DND-41 (cell line): ENCODE measurements around the gene ID3.

Experiments
- EZH2 ChIP-seq: IDR thresholded peaks from 3 replicates; pipeline ENCODE4 v1.6.1; 2012; ENCODE audit warnings: borderline replicate concordance, low read depth, mild to moderate bottlenecking, moderate library complexity, low read length, inconsistent platforms; ENCODE audit not compliant: severe bottlenecking
- TF ChIP-seq, protein P1 (sequence below): IDR thresholded peaks from 2 replicates; pipeline ENCODE4 v1.5.1; 2012; ENCODE audit warnings: borderline replicate concordance, low read length, moderate library complexity, mild to moderate bottlenecking; ENCODE audit not compliant: poor library complexity, severe bottlenecking; ENCODE audit errors: extremely low read depth

DNA sequence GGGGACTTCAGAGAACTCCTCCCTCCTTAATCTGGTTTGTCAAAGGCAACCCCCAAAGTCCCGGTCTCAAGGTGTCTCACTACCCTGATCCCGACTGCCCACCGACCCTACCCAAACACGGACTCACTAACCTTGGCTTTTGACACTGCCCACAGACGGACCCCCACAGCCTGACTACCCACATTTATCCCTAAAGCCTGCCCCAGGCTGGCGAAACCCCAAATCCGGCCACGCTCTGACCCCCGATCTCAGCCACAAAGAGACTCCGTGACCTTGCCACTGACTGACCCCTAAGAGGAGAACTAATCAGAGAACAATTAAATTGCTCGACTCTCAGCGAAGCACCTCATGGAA is 5.2 kb downstream of the ID3 start:
- TF ChIP-seq, protein P1, sequence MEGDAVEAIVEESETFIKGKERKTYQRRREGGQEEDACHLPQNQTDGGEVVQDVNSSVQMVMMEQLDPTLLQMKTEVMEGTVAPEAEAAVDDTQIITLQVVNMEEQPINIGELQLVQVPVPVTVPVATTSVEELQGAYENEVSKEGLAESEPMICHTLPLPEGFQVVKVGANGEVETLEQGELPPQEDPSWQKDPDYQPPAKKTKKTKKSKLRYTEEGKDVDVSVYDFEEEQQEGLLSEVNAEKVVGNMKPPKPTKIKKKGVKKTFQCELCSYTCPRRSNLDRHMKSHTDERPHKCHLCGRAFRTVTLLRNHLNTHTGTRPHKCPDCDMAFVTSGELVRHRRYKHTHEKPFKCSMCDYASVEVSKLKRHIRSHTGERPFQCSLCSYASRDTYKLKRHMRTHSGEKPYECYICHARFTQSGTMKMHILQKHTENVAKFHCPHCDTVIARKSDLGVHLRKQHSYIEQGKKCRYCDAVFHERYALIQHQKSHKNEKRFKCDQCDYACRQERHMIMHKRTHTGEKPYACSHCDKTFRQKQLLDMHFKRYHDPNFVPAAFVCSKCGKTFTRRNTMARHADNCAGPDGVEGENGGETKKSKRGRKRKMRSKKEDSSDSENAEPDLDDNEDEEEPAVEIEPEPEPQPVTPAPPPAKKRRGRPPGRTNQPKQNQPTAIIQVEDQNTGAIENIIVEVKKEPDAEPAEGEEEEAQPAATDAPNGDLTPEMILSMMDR: no peak
- TF ChIP-seq EZH2: no peak
